H7 (cell line): ENCODE measurements around the gene QSOX2. TPM values are rescaled to one million over a fixed set of nuclear protein-coding genes. Genes with fewer than 3 reads are reported as not detected.

ENCODE experiments used
- DNase-seq: peaks from one replicate; pipeline ENCODE4 v3.0.0; 2012
- H3K27me3 ChIP-seq: 2 replicates; pipeline ENCODE4 v1.6.0; 2011; ENCODE audit warnings: mild to moderate bottlenecking, low read length; ENCODE audit not compliant: control insufficient read depth, insufficient read depth
- H3K36me3 ChIP-seq: replicated peaks from 2 replicates; pipeline ENCODE4 v1.5.1; 2011; ENCODE audit warnings: low read length; ENCODE audit not compliant: control insufficient read depth, insufficient read depth
- H3K4me3 ChIP-seq: 2 replicates; pipeline ENCODE4 v1.5.1; 2011; ENCODE audit warnings: low read depth, mild to moderate bottlenecking, control low read depth, low read length, moderate library complexity; ENCODE audit not compliant: insufficient read depth
- total RNA-seq: library from RNA; depleted of rRNA; stranded (reverse); fragments of >200 nt; shearing (Covaris generic); gene quantifications from 2 replicates; pipeline ENCODE4 v1.2.3, GENCODE V29; 2014

QSOX2 gene
- total RNA-seq, 1 experiment from 2014 or later: 22.6 TPM

GRCh38 chr9:136261686-136262430 is 16.2 kb upstream of the QSOX2 start:
- no peaks in the 10 kb centered on the region for H3K27me3 ChIP-seq
- H3K36me3 ChIP-seq: no peaks in the 10 kb centered on the region
- no peak for DNase-seq
- no peak overlapping the region for H3K4me3 ChIP-seq

- Histone ChIP-seq H3K36me3 (no peaks in the 10 kb centered on the region), H3K27me3 (no peaks in the 10 kb centered on the region), H3K4me3 (no peak overlapping the region)
- no peak for DNase-seq
These were observed 15.4 kb upstream of the QSOX2 start for GRCh38 chr9:136260936-136261472.

GRCh38 chr9:136260521-136260920 is 14.9 kb upstream of the QSOX2 start:
- H3K4me3 ChIP-seq: no peak overlapping the region
- no peaks in the 10 kb centered on the region for H3K36me3 ChIP-seq
- DNase-seq: no peak
- H3K27me3 ChIP-seq: no peaks in the 10 kb centered on the region

- no peak overlapping the region for H3K4me3 ChIP-seq
- no peaks in the 10 kb centered on the region for H3K36me3 ChIP-seq
- no peak for DNase-seq
- no peaks in the 10 kb centered on the region for H3K27me3 ChIP-seq
These were observed 14.2 kb upstream of the QSOX2 start for GRCh38 chr9:136259836-136260235.

GRCh38 chr9:136259517-136259813 is 13.9 kb upstream of the QSOX2 start:
- Histone ChIP-seq H3K27me3 (no peaks in the 10 kb centered on the region), H3K4me3 (no peak overlapping the region), H3K36me3 (no peaks in the 10 kb centered on the region)
- no peak for DNase-seq

- no peak for DNase-seq
These were observed 13.3 kb upstream of the QSOX2 start for GRCh38 chr9:136258786-136259516.

GRCh38 chr9:136258299-136258625 is 12.7 kb upstream of the QSOX2 start:
- no peak for DNase-seq
- H3K27me3 ChIP-seq: no peaks in the 10 kb centered on the region
- no peaks in the 10 kb centered on the region for H3K36me3 ChIP-seq
- H3K4me3 ChIP-seq: no peak overlapping the region

More at GRCh38 chr9:136258786-136259516, 13.3 kb upstream of the QSOX2 start:
- Histone ChIP-seq H3K27me3 (no peaks in the 10 kb centered on the region), H3K4me3 (no peak overlapping the region), H3K36me3 (no peaks in the 10 kb centered on the region)

GRCh38 chr9:136257381-136258298 is 12.0 kb upstream of the QSOX2 start:
- no peak for DNase-seq
- Histone ChIP-seq H3K36me3 (no peaks in the 10 kb centered on the region), H3K27me3 (no peaks in the 10 kb centered on the region)

GRCh38 chr9:136255896-136256890 is 10.6 kb upstream of the QSOX2 start:
- H3K4me3 ChIP-seq: no peak overlapping the region
- peak; percentile 84 for DNase-seq
- H3K27me3 ChIP-seq: no peaks in the 10 kb centered on the region

More at GRCh38 chr9:136257381-136258298, 12.0 kb upstream of the QSOX2 start:
- no peak overlapping the region for H3K4me3 ChIP-seq

GRCh38 chr9:136255166-136255538 is 9.5 kb upstream of the QSOX2 start:
- no peak for DNase-seq
- no peak overlapping the region for H3K4me3 ChIP-seq
- H3K36me3 ChIP-seq: no peaks in the 10 kb centered on the region
- H3K27me3 ChIP-seq: no peaks in the 10 kb centered on the region

More at GRCh38 chr9:136255896-136256890, 10.6 kb upstream of the QSOX2 start:
- H3K36me3 ChIP-seq: no peaks in the 10 kb centered on the region

GRCh38 chr9:136254381-136255165 is 9.0 kb upstream of the QSOX2 start:
- Histone ChIP-seq H3K27me3 (no peaks in the 10 kb centered on the region), H3K4me3 (no peak overlapping the region), H3K36me3 (no peaks in the 10 kb centered on the region)
- DNase-seq: peak; percentile 89

GRCh38 chr9:136253246-136254130 is 7.9 kb upstream of the QSOX2 start:
- Histone ChIP-seq H3K27me3 (no peaks in the 10 kb centered on the region), H3K36me3 (no peaks in the 10 kb centered on the region), H3K4me3 (no peak overlapping the region)
- DNase-seq: no peak
